Measurements from ENCODE around the gene SIK2. TPM values are rescaled to one million over a fixed set of nuclear protein-coding genes. Genes with fewer than 3 reads are reported as not detected.

Gene SIK2
- total RNA-seq, 1 experiment from 2014 or later = 9.0 TPM

DNA sequence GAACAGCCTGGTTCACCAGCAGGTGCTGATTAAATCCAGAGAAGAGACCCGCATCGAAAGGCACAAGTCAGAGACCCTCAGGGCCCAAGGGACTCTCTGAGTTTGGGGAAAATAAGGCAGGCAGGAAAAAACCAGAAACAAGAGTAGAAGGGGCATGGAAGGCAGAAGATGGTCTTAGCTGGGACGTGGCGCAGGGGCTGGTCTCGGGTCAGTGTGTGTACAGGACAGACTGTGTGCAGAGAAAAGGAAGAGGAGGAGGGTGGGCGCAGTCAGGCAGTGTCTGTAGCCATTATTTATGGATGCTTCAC is 132.7 kb downstream of the SIK2 start:
- BruUV-seq (replicated peaks) = TSS peak; percentile 19
- CTCF ChIA-PET = interaction anchor here (0.7 to 0.9 kb wide), 2 partner anchors 16 to 32 kb away, joined by 4 read pairs; partner anchors contain the start of gene PPP2R1B
- intact Hi-C loops (cut with micrococcal nuclease) = loop anchor here (1.0 to 2.0 kb wide), 4 partner anchors 14 to 131 kb away; partner anchors contain the start of gene PPP2R1B
- H3K4me2 ChIP-seq (ENCODE audit: low read length) = peak overlapping the region; percentile 82
- H3K4me3 ChIP-seq (ENCODE audit: low read length) = peak overlapping the region; percentile 55; the same call in 1 of the 2 replicates
- POLR2A ChIA-PET (ENCODE audit: unreplicated experiment) = interaction anchor here (0.6 kb wide), 1 partner anchor 184 kb away, joined by 4 read pairs; the partner anchor contains the start of gene C11orf52
- no peaks in the 10 kb centered on the region for H3K27me3 ChIP-seq (ENCODE audit: low read length)
- H3K9me2 ChIP-seq (replicated peaks; ENCODE audit: low read length) = no peaks in the 10 kb centered on the region
- H2AFZ ChIP-seq (ENCODE audit: low read length) = no peak overlapping the region
- ATAC-seq (no peak), DNase-seq (no peak)
- H3K79me2 ChIP-seq (ENCODE audit: low read length) = no peaks in the 10 kb centered on the region
- H3K36me3 ChIP-seq (ENCODE audit: low read depth, low read length) = peaks cover 3% of the 10 kb centered on the region; the same call in 1 of the 2 replicates
- peak overlapping the region; percentile 96 for H3K27ac ChIP-seq (ENCODE audit: low read length)
- peaks cover 45% of the 10 kb centered on the region for H3K4me1 ChIP-seq (ENCODE audit: insufficient read depth, low read length)
- H4K20me1 ChIP-seq (ENCODE audit: low read length) = no peaks in the 10 kb centered on the region
- TF ChIP-seq, protein P1, sequence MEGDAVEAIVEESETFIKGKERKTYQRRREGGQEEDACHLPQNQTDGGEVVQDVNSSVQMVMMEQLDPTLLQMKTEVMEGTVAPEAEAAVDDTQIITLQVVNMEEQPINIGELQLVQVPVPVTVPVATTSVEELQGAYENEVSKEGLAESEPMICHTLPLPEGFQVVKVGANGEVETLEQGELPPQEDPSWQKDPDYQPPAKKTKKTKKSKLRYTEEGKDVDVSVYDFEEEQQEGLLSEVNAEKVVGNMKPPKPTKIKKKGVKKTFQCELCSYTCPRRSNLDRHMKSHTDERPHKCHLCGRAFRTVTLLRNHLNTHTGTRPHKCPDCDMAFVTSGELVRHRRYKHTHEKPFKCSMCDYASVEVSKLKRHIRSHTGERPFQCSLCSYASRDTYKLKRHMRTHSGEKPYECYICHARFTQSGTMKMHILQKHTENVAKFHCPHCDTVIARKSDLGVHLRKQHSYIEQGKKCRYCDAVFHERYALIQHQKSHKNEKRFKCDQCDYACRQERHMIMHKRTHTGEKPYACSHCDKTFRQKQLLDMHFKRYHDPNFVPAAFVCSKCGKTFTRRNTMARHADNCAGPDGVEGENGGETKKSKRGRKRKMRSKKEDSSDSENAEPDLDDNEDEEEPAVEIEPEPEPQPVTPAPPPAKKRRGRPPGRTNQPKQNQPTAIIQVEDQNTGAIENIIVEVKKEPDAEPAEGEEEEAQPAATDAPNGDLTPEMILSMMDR (conservative IDR thresholded peaks at IDR 0.05; ENCODE audit: low read depth, low read length) = no peak
- TF ChIP-seq EZH2phosphoT487 (IDR thresholded peaks at IDR 0.05; ENCODE audit: borderline replicate concordance, low read length) (no peak), EZH2 (IDR thresholded peaks at IDR 0.05; ENCODE audit: low read length, unreplicated experiment) (no peak)
- peak overlapping the region; percentile 82 for H3K9ac ChIP-seq (ENCODE audit: low read length)
- H3F3A ChIP-seq (ENCODE audit: low read length, unreplicated experiment) = peaks cover 6% of the 10 kb centered on the region
- no peaks in the 10 kb centered on the region for H3K9me3 ChIP-seq (ENCODE audit: low read length)

DNA sequence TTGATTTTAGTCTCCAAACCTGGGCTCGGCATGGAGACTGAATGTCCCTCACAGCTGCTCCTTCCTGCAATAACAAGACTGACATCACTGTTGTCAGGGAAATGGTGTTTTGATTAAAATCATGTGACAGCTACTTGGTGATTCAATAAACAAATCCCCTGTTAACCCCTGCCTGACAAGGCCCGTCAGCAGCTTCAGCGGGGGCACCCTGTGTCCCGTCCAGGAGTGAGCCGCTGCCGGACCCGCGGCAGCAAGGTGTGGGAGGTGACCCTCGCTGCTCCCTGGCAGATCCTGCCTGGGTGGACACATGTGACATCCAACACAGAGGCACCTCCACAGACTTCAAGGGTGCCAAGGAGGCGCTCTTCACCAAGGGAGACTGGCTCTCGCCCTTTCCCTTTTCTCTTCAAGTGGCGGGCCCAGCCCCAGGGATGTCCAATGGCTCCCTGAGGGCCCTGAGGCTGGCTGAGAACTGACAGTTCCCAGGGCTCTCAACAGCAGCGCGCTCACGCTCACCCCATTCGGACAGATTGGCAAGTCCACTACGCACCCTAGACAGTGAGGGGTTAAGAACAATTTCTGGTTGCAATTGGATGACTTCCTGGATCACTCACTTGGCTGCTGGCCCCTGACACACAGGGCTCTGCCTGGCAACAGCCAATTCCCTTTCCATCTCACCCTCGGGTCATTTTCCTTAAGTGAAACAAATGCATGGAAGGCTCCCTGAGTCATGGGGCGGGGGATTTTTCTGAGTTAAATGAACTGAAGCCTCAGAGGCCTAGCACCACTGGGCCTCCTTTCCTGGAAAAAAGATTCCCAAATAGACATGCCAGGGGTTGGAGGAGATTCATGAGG is 133.2 kb downstream of the SIK2 start:
- intact Hi-C loops (cut with micrococcal nuclease) = loop anchor here (1.0 to 2.0 kb wide), 4 partner anchors 13 to 131 kb away; partner anchors contain the start of gene PPP2R1B
- H3K27me3 ChIP-seq (ENCODE audit: low read length) = no peaks in the 10 kb centered on the region
- no peaks in the 10 kb centered on the region for H3K9me2 ChIP-seq (replicated peaks; ENCODE audit: low read length)
- peaks cover 5% of the 10 kb centered on the region; the same call in 1 of the 2 replicates for H3K36me3 ChIP-seq (ENCODE audit: low read depth, low read length)
- H2AFZ ChIP-seq (ENCODE audit: low read length) = peak overlapping the region; percentile 54
- peak overlapping the region; percentile 96 for H3K27ac ChIP-seq (ENCODE audit: low read length)
- TF ChIP-seq, protein P1 (conservative IDR thresholded peaks at IDR 0.05; ENCODE audit: low read depth, low read length) = peak; percentile 51; the same call in 1 of the 2 replicates
- no peak for TF ChIP-seq EZH2phosphoT487 (IDR thresholded peaks at IDR 0.05; ENCODE audit: borderline replicate concordance, low read length)
- no peak for TF ChIP-seq EZH2 (IDR thresholded peaks at IDR 0.05; ENCODE audit: low read length, unreplicated experiment)
- no peaks in the 10 kb centered on the region for H3K79me2 ChIP-seq (ENCODE audit: low read length)
- peaks cover 6% of the 10 kb centered on the region for H3F3A ChIP-seq (ENCODE audit: low read length, unreplicated experiment)
- no TSS peak for BruUV-seq (replicated peaks)
- peak overlapping the region; percentile 55 for H3K4me3 ChIP-seq (ENCODE audit: low read length)
- H3K4me2 ChIP-seq (ENCODE audit: low read length) = peak overlapping the region; percentile 82
- H3K9me3 ChIP-seq (ENCODE audit: low read length) = no peaks in the 10 kb centered on the region
- peak overlapping the region; percentile 82 for H3K9ac ChIP-seq (ENCODE audit: low read length)
- H3K4me1 ChIP-seq (ENCODE audit: insufficient read depth, low read length) = peaks cover 39% of the 10 kb centered on the region
- no peaks in the 10 kb centered on the region for H4K20me1 ChIP-seq (ENCODE audit: low read length)
- DNase-seq = peak; percentile 99
- ChIA-PET POLR2A (ENCODE audit: unreplicated experiment) (interaction anchor here (0.6 to 0.9 kb wide), 2 partner anchors 30 to 183 kb away, joined by 4 read pairs; partner anchors contain the start of gene C11orf52), CTCF (interaction anchor here (0.7 to 0.9 kb wide), 2 partner anchors 17 to 31 kb away, joined by 4 read pairs; partner anchors contain the start of gene PPP2R1B)
- ATAC-seq = peak; percentile 73

Data from PC-3 (cell line).